22Rv1 (cell line): ENCODE data around the gene CHRDL2.

Experiments used
- H3K27ac ChIP-seq: fragments of 450-650 bp; 2 replicates; pipeline ENCODE4 v1.5.1; 2017
- CTCF ChIP-seq: fragments of 450-650 bp; IDR thresholded peaks from 2 replicates; pipeline ENCODE4 v1.5.1; 2017; ENCODE audit warnings: mild to moderate bottlenecking
- ZFX ChIP-seq: fragments of 450-650 bp; IDR thresholded peaks from 2 replicates; pipeline ENCODE4 v1.6.1; 2017; ENCODE audit warnings: antibody characterized with exemption, borderline replicate concordance

CHRDL2 gene

DNA sequence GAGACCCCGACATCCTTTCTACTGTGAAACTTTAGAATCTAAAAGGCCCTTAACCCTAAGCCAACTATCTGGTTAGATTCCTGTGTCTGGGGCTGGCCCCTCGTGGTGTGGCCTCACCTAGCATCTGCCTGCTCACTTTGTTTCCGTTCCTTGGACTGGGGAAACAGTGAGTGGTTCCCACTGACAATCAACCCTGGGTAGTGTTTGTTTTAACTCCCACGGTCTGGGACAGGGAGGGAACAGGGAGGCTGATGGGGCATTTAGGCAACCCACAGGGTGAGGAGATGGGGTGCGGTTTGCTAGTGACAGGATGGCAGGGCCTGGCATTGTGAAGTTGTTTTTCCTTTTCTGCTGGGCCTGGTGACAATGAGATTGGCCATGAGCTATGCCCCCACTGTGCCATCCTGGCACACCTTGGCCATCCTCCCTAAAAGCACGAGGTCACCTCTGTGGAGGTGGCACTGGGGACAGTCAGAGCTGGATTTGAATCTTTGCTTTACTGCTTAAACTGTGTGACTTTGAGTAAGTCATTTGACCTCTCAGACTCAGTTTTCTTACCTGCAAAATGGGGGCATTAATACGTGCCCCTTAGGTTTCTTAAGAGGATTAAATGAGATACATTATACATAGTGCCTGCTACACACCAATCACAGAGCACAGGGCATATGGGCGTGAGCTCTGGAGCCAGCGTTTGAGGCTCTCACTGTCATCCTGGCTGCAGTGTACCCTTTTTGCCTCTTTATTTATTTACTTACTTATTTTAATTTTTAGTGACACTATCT, 31.4 kb downstream of the CHRDL2 start:
- no peak overlapping the region for H3K27ac ChIP-seq
- TF ChIP-seq ZFX: no peak
- no peak for TF ChIP-seq CTCF

- H3K27ac ChIP-seq: no peak overlapping the region
- TF ChIP-seq ZFX (no peak), CTCF (no peak)
Measured at GRCh38 chr11:74697722-74698121, 33.5 kb downstream of the CHRDL2 start.

GRCh38 chr11:74696939-74697675, 34.1 kb downstream of the CHRDL2 start:
- H3K27ac ChIP-seq: no peak overlapping the region
- no peak for TF ChIP-seq ZFX
- no peak for TF ChIP-seq CTCF

DNA sequence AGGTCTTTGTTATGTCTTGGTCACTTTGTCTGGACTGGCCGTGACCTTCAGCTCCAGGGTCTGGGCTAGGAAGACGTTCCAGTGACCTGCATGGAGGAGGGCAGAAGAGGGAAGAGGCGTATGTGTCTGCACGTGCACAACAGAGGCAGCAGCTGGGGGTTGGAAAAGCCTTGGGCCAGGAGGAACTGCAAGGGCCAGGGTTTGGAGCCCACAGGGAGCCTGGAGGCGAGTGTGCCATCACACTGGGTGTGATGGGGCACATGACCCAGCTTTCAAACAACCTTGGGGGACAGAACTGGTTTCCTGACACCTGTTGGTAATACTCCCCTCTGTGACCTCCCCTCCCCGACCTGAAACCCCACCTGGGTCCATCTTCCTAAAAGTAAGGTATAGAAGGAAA, 34.7 kb downstream of the CHRDL2 start:
- TF ChIP-seq ZFX (no peak), CTCF (no peak)
- H3K27ac ChIP-seq: no peak overlapping the region

GRCh38 chr11:74695705-74696280, 35.4 kb downstream of the CHRDL2 start:
- H3K27ac ChIP-seq: no peak overlapping the region
- TF ChIP-seq ZFX (no peak), CTCF (no peak)

DNA sequence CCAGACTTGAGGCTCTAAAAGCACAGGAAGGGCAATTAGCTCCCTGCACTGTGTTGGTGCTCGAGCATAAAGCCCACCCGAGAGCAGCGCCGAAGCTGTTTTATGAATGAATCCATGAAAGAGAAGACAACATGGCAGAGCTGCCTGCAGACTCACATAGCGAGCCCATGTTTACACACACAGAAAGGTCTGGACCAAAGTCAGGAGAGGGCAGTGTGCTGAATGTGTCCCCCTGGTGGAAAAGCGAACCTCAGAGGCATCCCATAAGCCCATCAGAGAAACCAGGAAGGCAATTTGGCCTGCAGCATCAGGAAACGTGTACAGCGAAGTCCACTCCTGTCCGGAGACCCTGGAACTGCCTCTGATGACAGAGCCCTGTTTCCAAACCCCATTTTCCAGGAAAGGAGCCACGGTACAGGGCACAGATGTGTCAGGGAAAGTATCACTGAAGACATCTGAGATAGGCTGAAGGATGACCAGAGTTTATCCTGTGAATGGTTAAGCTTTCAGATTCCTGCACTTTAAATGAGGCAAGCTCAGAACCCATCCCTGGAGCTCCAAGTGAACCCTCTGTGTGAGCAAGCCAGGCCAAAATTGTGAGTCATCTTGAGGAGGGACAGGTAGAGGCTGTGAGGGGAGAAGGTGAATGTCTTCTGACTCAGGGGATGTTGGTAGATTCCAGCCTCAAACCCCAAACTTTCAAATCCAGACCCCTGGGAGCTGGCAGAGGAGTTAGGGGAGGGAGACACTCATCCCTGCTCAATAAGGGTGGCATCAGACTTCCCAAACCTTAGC, 36.9 kb downstream of the CHRDL2 start:
- H3K27ac ChIP-seq: no peak overlapping the region
- TF ChIP-seq CTCF: no peak
- no peak for TF ChIP-seq ZFX
